Esophagus muscularis mucosa (tissue), 4 donors: ENCODE results near the gene MUC5B. TPM values are rescaled to one million over a fixed set of nuclear protein-coding genes. Genes with fewer than 3 reads are reported as not detected.

Experiments used
- DNase-seq: peaks from one replicate; pipeline ENCODE4 v3.0.0-alpha.2; 2017; ENCODE audit errors: extremely low spot score
- H3K27ac ChIP-seq, 4 donors: fragments of 200-600 bp; sonication (generic); replicated peaks in 1 of 4; 1 replicate in 3 of 4; 2 replicates in 1 of 4; pipeline ENCODE4 v1.5.1; 2016 to 2019; ENCODE audit warnings: mild to moderate bottlenecking in 1 of 4
- H3K27me3 ChIP-seq, 4 donors: fragments of 200-600 bp; sonication (generic); one replicate each; pipeline versions ENCODE4 v1.5.1 to v1.6.0; 2016 to 2019
- H3K36me3 ChIP-seq, 4 donors: fragments of 200-600 bp; sonication (generic); one replicate each; pipeline ENCODE4 v1.5.1; 2016 to 2019
- H3K4me1 ChIP-seq, 4 donors: fragments of 200-600 bp; sonication (generic); one replicate each; pipeline ENCODE4 v1.5.1; 2016 to 2019
- H3K4me3 ChIP-seq, 4 donors: fragments of 200-600 bp; sonication (generic); 1 replicate in 2 of 4; 2 replicates in 2 of 4; pipeline ENCODE4 v1.5.1; 2016 to 2019; ENCODE audit warnings: mild to moderate bottlenecking in 4 of 4, moderate library complexity in 1 of 4
- H3K9me3 ChIP-seq, 4 donors: fragments of 200-600 bp; sonication (generic); 1 replicate in 3 of 4; 2 replicates in 1 of 4; pipeline ENCODE4 v1.5.1; 2016 to 2019
- CTCF ChIP-seq, 3 experiments: fragments of 200-600 bp in 2 of 3; fragments of 450-650 bp in 1 of 3; sonication (generic) in 2 of 3; IDR thresholded peaks; one replicate each; pipeline ENCODE4 v1.5.1; 2017 to 2019; ENCODE audit warnings: antibody characterized with exemption in 3 of 3, mild to moderate bottlenecking in 2 of 3, moderate library complexity in 1 of 3
- EP300 ChIP-seq: sonication (generic); formaldehyde crosslinking; IDR thresholded peaks from one replicate; pipeline ENCODE4 v1.6.1; 2017; ENCODE audit warnings: antibody characterized with exemption
- POLR2A ChIP-seq: fragments of 450-650 bp; IDR thresholded peaks from one replicate; pipeline ENCODE4 v1.6.1; 2017; ENCODE audit warnings: antibody characterized with exemption, moderate library complexity, mild to moderate bottlenecking, low read depth
- POLR2AphosphoS5 ChIP-seq, 2 donors: sonication (generic); formaldehyde crosslinking; IDR thresholded peaks; one replicate each; pipeline ENCODE4 v1.6.1; 2017; ENCODE audit warnings: antibody characterized with exemption in 2 of 2
- WGBS: methylation state at CpG from one replicate; pipeline ENCODE4 v1.1.5; 2018; 5-methylcytosine and 5-hydroxymethylcytosine counted together
- intact Hi-C: fragments of 100-400 bp; cut with DNase I; formaldehyde crosslinking; loops from one replicate; pipeline ENCODE4 v1.15.1; 2023
- total RNA-seq, 4 donors: library from RNA; depleted of rRNA; stranded (reverse); fragments of >200 nt; gene quantifications; one replicate each; pipeline versions ENCODE4 v1.1.0 to v1.2.1, GENCODE V29; 2016

MUC5B gene
- total RNA-seq, 4 donors from 2014 or later: under 0.01 to 0.45 (median 0.06) TPM; not detected in 1

- DNase-seq: no peak
- Histone ChIP-seq H3K9me3 (no peaks in the 10 kb centered on the region), H3K27ac (no peak overlapping the region), H3K36me3 (peaks cover 11 to 57% (median 44%) of the 10 kb centered on the region in 4 donors), H3K4me3 (no peak overlapping the region), H3K4me1 (peaks cover 7 to 13% (median 11%) of the 10 kb centered on the region in 4 donors), H3K27me3 (no peaks in the 10 kb centered on the region)
- intact Hi-C loops: no loop called here
- TF ChIP-seq POLR2AphosphoS5 (IDR thresholded peaks at IDR 0.05) (no peak), POLR2A (no peak), CTCF (IDR thresholded peaks at IDR 0.05) (no peak), EP300 (no peak)
- WGBS: 95% methylated on average over 30 of the region's 30 CpGs
Measured at GRCh38 chr11:1272531-1272930, 49.7 kb downstream of the MUC5B start.

- intact Hi-C loops: no loop called here
- peaks cover 12 to 77% (median 62%) of the 10 kb centered on the region in 4 donors for H3K36me3 ChIP-seq
- no peak overlapping the region for H3K4me3 ChIP-seq
- DNase-seq: no peak
- H3K27ac ChIP-seq: no peak overlapping the region
- H3K9me3 ChIP-seq: no peaks in the 10 kb centered on the region
- 89% methylated on average over 13 of the region's 14 CpGs for WGBS
- no peaks in the 10 kb centered on the region for H3K27me3 ChIP-seq
- peaks cover 7 to 13% (median 11%) of the 10 kb centered on the region in 4 donors for H3K4me1 ChIP-seq
- TF ChIP-seq POLR2A: no peak
- TF ChIP-seq CTCF (IDR thresholded peaks at IDR 0.05): no peak
- no peak for TF ChIP-seq POLR2AphosphoS5 (IDR thresholded peaks at IDR 0.05)
- no peak for TF ChIP-seq EP300
Measured at GRCh38 chr11:1274501-1274900, 51.6 kb downstream of the MUC5B start.

GRCh38 chr11:1275021-1275420, 52.2 kb downstream of the MUC5B start:
- peaks cover 18 to 82% (median 67%) of the 10 kb centered on the region in 4 donors for H3K36me3 ChIP-seq
- H3K4me1 ChIP-seq: peaks cover 7 to 13% (median 11%) of the 10 kb centered on the region in 4 donors
- intact Hi-C loops: no loop called here
- H3K9me3 ChIP-seq: no peaks in the 10 kb centered on the region
- H3K27me3 ChIP-seq: no peaks in the 10 kb centered on the region
- no peak overlapping the region for H3K27ac ChIP-seq
- 96% methylated on average over 18 of the region's 18 CpGs for WGBS
- no peak overlapping the region for H3K4me3 ChIP-seq
- no peak for DNase-seq
- TF ChIP-seq CTCF (IDR thresholded peaks at IDR 0.05): no peak
- no peak for TF ChIP-seq POLR2A
- no peak for TF ChIP-seq POLR2AphosphoS5 (IDR thresholded peaks at IDR 0.05)
- no peak for TF ChIP-seq EP300

- no peak for DNase-seq
Measured at GRCh38 chr11:1276041-1276790, 53.4 kb downstream of the MUC5B start.

More at GRCh38 chr11:1276041-1276790, 53.4 kb downstream of the MUC5B start:
- Histone ChIP-seq H3K27ac (peak overlapping the region; percentile 38 to 68 (median 66)), H3K9me3 (no peaks in the 10 kb centered on the region), H3K4me1 (peaks cover 7 to 13% (median 11%) of the 10 kb centered on the region in 4 donors), H3K27me3 (no peaks in the 10 kb centered on the region), H3K36me3 (peaks cover 27 to 93% (median 79%) of the 10 kb centered on the region in 4 donors), H3K4me3 (no peak overlapping the region)
- 70% methylated on average over 17 of the region's 32 CpGs for WGBS
- intact Hi-C loops: no loop called here
- TF ChIP-seq CTCF (IDR thresholded peaks at IDR 0.05): no peak
- no peak for TF ChIP-seq POLR2A
- TF ChIP-seq EP300: no peak
- TF ChIP-seq POLR2AphosphoS5 (IDR thresholded peaks at IDR 0.05): peak in 1 of 2 donors; percentile 13
